Caco-2 (cell line): ENCODE data around the gene DDX60. TPM values are rescaled to one million over a fixed set of nuclear protein-coding genes. Genes with fewer than 3 reads are reported as not detected.

ENCODE experiments used
- BruUV-seq: library from RNA; stranded (reverse); fragments of 400-500 nt; replicated peaks from 2 replicates; lab custom pipeline; 2021; lab: Mats Ljungman, UMichigan
- CTCF ChIA-PET: fragments of 300-600 bp; sonication (Branson Sonifier 250); formaldehyde crosslinking; loops from one replicate; lab custom pipeline; 2022; ENCODE audit warnings: antibody characterized with exemption; lab: Charles Lee
- POLR2A ChIA-PET: fragments of 300-600 bp; sonication (Branson Sonifier 250); formaldehyde crosslinking; loops from one replicate; lab custom pipeline; 2022; ENCODE audit warnings: antibody characterized with exemption; lab: Charles Lee
- DNase-seq, 2 experiments: peaks; one replicate each; pipeline versions ENCODE4 v3.0.0 to v3.0.0-alpha.2; 2020 to 2022
- H3K27me3 ChIP-seq: replicated peaks from 2 replicates; pipeline ENCODE4 v1.6.0; 2011; ENCODE audit warnings: low read length; ENCODE audit not compliant: control insufficient read depth, insufficient read depth
- H3K36me3 ChIP-seq: 2 replicates; pipeline ENCODE4 v1.5.1; 2011; ENCODE audit warnings: low read length; ENCODE audit not compliant: control insufficient read depth, insufficient read depth
- H3K4me1 ChIP-seq: fragments of 250-450 bp; sonication (Bioruptor Pico); 2 replicates; pipeline ENCODE4 v1.5.1; 2020; ENCODE audit warnings: mild to moderate bottlenecking
- H3K4me3 ChIP-seq: 2 replicates; pipeline ENCODE4 v1.5.1; 2011; ENCODE audit warnings: low read depth, mild to moderate bottlenecking, control low read depth, low read length
- H3K9me3 ChIP-seq: fragments of 250-450 bp; sonication (Bioruptor Pico); 2 replicates; pipeline ENCODE4 v1.5.1; 2020; ENCODE audit warnings: mild to moderate bottlenecking, moderate library complexity
- H3K27ac Mint-ChIP-seq: one replicate; pipeline ENCODE4 v1.8.0; 2022; ENCODE audit warnings: mixed read lengths; ENCODE audit not compliant: unreplicated experiment
- H3K27me3 Mint-ChIP-seq: one replicate; pipeline ENCODE4 v1.8.0; 2022; ENCODE audit warnings: mixed read lengths; ENCODE audit not compliant: insufficient read depth, unreplicated experiment
- H3K36me3 Mint-ChIP-seq: one replicate; pipeline ENCODE4 v1.8.0; 2022; ENCODE audit warnings: mild to moderate bottlenecking, mixed read lengths; ENCODE audit not compliant: insufficient read depth, unreplicated experiment
- H3K4me1 Mint-ChIP-seq: one replicate; pipeline ENCODE4 v1.8.0; 2022; ENCODE audit warnings: low read depth, mixed read lengths; ENCODE audit not compliant: unreplicated experiment
- H3K4me3 Mint-ChIP-seq: one replicate; pipeline ENCODE4 v1.8.0; 2022; ENCODE audit warnings: mild to moderate bottlenecking, moderate library complexity, mixed read lengths; ENCODE audit not compliant: unreplicated experiment
- H3K9me3 Mint-ChIP-seq: one replicate; pipeline ENCODE4 v1.8.0; 2022; ENCODE audit warnings: mixed read lengths; ENCODE audit not compliant: unreplicated experiment
- intact Hi-C: fragments of 100-400 bp; cut with micrococcal nuclease; formaldehyde crosslinking; loops from one replicate; pipeline ENCODE4 v1.10.0; 2022; ENCODE audit not compliant: unreplicated experiment
- total RNA-seq: library from RNA; stranded (reverse); gene quantifications from 2 replicates; pipeline ENCODE4 v1.2.3, GENCODE V29; 2022
- TF ChIP-seq, protein P1 (sequence below), 2 experiments: fragments of 200-600 bp in 1 of 2; IDR thresholded peaks; 1 replicate in 1 of 2; 2 replicates in 1 of 2; pipeline versions ENCODE4 v1.5.1 to v1.8.0; 2011 to 2022; ENCODE audit warnings: antibody characterized with exemption in 1 of 2, control low read depth in 1 of 2, inconsistent platforms in 1 of 2, low read depth in 1 of 2, low read length in 1 of 2, mild to moderate bottlenecking in 1 of 2, moderate library complexity in 1 of 2; ENCODE audit not compliant: insufficient read depth in 1 of 2, severe bottlenecking in 1 of 2, unreplicated experiment in 1 of 2

Gene DDX60
- total RNA-seq, 1 experiment from 2014 or later, result 0.70 TPM

DNA sequence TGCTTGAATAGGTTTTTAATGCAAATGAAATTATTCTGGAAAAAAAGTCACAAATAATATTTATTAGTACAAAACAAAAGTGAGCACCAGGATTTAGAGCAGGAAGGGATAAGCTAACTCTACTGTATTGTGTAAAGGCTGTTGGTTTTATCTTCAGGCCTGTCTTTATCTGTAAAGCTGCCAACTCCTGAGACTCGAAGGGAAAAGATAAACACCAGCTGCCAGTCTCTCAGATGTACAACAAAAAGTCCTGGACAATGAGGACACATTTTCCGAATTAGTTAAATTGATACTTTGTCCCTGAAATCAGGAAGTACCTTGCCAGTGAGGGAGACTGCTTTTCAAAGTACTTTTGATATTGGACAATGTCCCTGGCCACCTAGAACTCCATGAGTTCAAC lies 8.8 kb downstream of the DDX60 start:
- Histone ChIP-seq H3K9me3 (no peaks in the 10 kb centered on the region), H3K27me3 (no peaks in the 10 kb centered on the region), H3K4me1 (no peaks in the 10 kb centered on the region), H3K36me3 (no peaks in the 10 kb centered on the region), H3K4me3 (no peak overlapping the region)
- Mint-ChIP-seq H3K4me1 (no peaks in the 10 kb centered on the region), H3K36me3 (no peaks in the 10 kb centered on the region), H3K4me3 (no peak overlapping the region), H3K27ac (no peak overlapping the region), H3K9me3 (no peaks in the 10 kb centered on the region), H3K27me3 (no peaks in the 10 kb centered on the region)
- POLR2A ChIA-PET, result no interaction called here
- intact Hi-C loops, result no loop called here
- no peak for DNase-seq
- TF ChIP-seq, protein P1, sequence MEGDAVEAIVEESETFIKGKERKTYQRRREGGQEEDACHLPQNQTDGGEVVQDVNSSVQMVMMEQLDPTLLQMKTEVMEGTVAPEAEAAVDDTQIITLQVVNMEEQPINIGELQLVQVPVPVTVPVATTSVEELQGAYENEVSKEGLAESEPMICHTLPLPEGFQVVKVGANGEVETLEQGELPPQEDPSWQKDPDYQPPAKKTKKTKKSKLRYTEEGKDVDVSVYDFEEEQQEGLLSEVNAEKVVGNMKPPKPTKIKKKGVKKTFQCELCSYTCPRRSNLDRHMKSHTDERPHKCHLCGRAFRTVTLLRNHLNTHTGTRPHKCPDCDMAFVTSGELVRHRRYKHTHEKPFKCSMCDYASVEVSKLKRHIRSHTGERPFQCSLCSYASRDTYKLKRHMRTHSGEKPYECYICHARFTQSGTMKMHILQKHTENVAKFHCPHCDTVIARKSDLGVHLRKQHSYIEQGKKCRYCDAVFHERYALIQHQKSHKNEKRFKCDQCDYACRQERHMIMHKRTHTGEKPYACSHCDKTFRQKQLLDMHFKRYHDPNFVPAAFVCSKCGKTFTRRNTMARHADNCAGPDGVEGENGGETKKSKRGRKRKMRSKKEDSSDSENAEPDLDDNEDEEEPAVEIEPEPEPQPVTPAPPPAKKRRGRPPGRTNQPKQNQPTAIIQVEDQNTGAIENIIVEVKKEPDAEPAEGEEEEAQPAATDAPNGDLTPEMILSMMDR (IDR thresholded peaks at IDR 0.05; ENCODE audit: insufficient read depth in 1 of 2, low read depth in 1 of 2, low read length in 1 of 2, severe bottlenecking in 1 of 2, unreplicated experiment in 1 of 2), result no peak
- CTCF ChIA-PET, result no interaction called here
- BruUV-seq, result no TSS peak

DNA sequence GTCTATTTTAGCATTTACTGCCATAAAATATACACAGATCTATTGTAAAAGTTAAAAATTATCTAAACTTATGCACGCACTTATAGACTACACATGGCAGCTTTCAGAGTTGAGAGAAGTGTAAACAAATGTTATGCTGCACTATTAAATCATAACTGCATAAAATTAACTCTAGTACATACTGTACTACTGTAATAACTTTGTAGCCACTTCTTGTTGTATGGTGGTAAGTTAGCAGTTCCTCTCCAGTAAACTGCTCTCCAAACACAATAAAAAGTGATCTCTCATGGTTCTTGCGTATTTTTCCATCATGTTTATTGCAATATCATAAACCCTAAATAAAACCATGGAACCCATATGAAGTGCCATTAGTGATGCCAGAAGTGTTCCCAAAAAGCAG lies 9.6 kb downstream of the DDX60 start:
- TF ChIP-seq, protein P1 (IDR thresholded peaks at IDR 0.05; ENCODE audit: insufficient read depth in 1 of 2, low read depth in 1 of 2, low read length in 1 of 2, severe bottlenecking in 1 of 2, unreplicated experiment in 1 of 2), result no peak
- Mint-ChIP-seq H3K4me3 (no peak overlapping the region), H3K27ac (no peak overlapping the region), H3K4me1 (no peaks in the 10 kb centered on the region), H3K27me3 (no peaks in the 10 kb centered on the region), H3K9me3 (no peaks in the 10 kb centered on the region), H3K36me3 (no peaks in the 10 kb centered on the region)
- intact Hi-C loops, result no loop called here
- Histone ChIP-seq H3K4me1 (no peaks in the 10 kb centered on the region), H3K4me3 (no peak overlapping the region), H3K27me3 (no peaks in the 10 kb centered on the region), H3K36me3 (no peaks in the 10 kb centered on the region), H3K9me3 (no peaks in the 10 kb centered on the region)
- no TSS peak for BruUV-seq
- DNase-seq, result no peak
- POLR2A ChIA-PET, result no interaction called here
- CTCF ChIA-PET, result no interaction called here

DNA sequence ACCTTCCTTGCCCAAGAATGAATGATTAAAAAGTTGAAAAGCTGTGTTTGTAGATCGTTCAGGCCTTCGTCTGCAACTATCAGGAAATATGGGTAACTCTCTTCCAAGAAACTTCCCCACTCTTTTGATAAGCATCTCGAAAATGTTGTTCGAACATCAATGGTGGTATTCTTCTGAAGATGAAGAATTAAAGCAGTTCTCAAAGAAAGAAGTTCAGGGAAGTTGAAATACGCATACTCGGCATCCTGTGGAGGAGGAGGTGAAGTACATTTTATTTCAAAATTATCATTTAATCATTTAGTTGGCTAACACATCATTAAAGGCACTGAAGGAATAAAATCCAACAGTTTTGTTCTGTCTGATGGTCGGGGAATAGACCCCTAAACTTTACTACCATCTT lies 12.1 kb downstream of the DDX60 start:
- no peaks in the 10 kb centered on the region for H3K9me3 ChIP-seq
- no TSS peak for BruUV-seq
- no peaks in the 10 kb centered on the region for H3K4me1 ChIP-seq
- no peaks in the 10 kb centered on the region for H3K27me3 ChIP-seq
- no peaks in the 10 kb centered on the region for H3K36me3 ChIP-seq
- Mint-ChIP-seq H3K36me3 (no peaks in the 10 kb centered on the region), H3K27me3 (no peaks in the 10 kb centered on the region), H3K4me1 (no peaks in the 10 kb centered on the region), H3K9me3 (no peaks in the 10 kb centered on the region), H3K4me3 (no peak overlapping the region), H3K27ac (no peak overlapping the region)
- intact Hi-C loops, result no loop called here
- TF ChIP-seq, protein P1 (IDR thresholded peaks at IDR 0.05; ENCODE audit: insufficient read depth in 1 of 2, low read depth in 1 of 2, low read length in 1 of 2, severe bottlenecking in 1 of 2, unreplicated experiment in 1 of 2), result no peak
- ChIA-PET CTCF (no interaction called here), POLR2A (no interaction called here)
- no peak for DNase-seq
- H3K4me3 ChIP-seq, result no peak overlapping the region
